HepG2 (cell line): ENCODE measurements around the gene DLG5.

Experiments
- CTCF ChIP-seq: sonication (generic); formaldehyde crosslinking; IDR thresholded peaks from 2 replicates; pipeline ENCODE4 v1.5.0; 2020; ENCODE audit warnings: mild to moderate bottlenecking, missing genetic modification reagents, moderate library complexity
- FOSL1 ChIP-seq: sonication (generic); formaldehyde crosslinking; IDR thresholded peaks from 2 replicates; pipeline ENCODE4 v1.9.0; 2021; ENCODE audit warnings: missing genetic modification reagents, borderline replicate concordance
- RAD21 ChIP-seq: fragments of 450-650 bp; formaldehyde crosslinking; IDR thresholded peaks from 2 replicates; pipeline ENCODE4 v1.5.0; 2020; ENCODE audit warnings: mild to moderate bottlenecking
- ZFP62 ChIP-seq: sonication (generic); formaldehyde crosslinking; IDR thresholded peaks from 2 replicates; pipeline ENCODE4 v1.4.0; 2020; ENCODE audit warnings: missing genetic modification reagents

- no peak for TF ChIP-seq CTCF (CRISPR knock-in tag)
- TF ChIP-seq RAD21 (CRISPR knock-in tag): no peak
- no peak for TF ChIP-seq FOSL1
- TF ChIP-seq ZFP62 (CRISPR knock-in tag): no peak
Observed at GRCh38 chr10:77969114-77969513, 42.6 kb upstream of the DLG5 start.
